SK-N-SH treated with all-trans-retinoic acid at 6 μM for 48 hours (cell line): ENCODE results near the gene LANCL2.

Experiments used
- ATAC-seq: fragments of 200-7000 bp; cut with Tn5 transposase; 3 replicates; pipeline ENCODE4 v1.9.1; 2020; ENCODE audit warnings: mild to moderate bottlenecking, moderate library complexity
- ARNTL ChIP-seq: fragments of 450-650 bp; formaldehyde crosslinking; IDR thresholded peaks from 2 replicates; pipeline ENCODE4 v1.5.0; 2020; ENCODE audit warnings: low read depth, mild to moderate bottlenecking, moderate library complexity, borderline replicate concordance
- BACH2 ChIP-seq: fragments of 250-450 bp; sonication (Bioruptor Pico); IDR thresholded peaks from 2 replicates; pipeline ENCODE4 v1.9.0; 2021; ENCODE audit warnings: mild to moderate bottlenecking, borderline replicate concordance
- CSDC2 ChIP-seq: fragments of 250-450 bp; sonication (Bioruptor Pico); IDR thresholded peaks from 2 replicates; pipeline ENCODE4 v1.5.0; 2020; ENCODE audit warnings: mild to moderate bottlenecking, moderate library complexity
- ESRRG ChIP-seq: fragments of 250-450 bp; sonication (Bioruptor Pico); IDR thresholded peaks from 2 replicates; pipeline ENCODE4 v1.6.1; 2021; ENCODE audit warnings: mild to moderate bottlenecking
- GLIS3 ChIP-seq: fragments of 250-450 bp; sonication (Bioruptor Pico); IDR thresholded peaks from 2 replicates; pipeline ENCODE4 v1.5.0; 2020; ENCODE audit warnings: mild to moderate bottlenecking, moderate library complexity
- ISL1 ChIP-seq: fragments of 250-450 bp; sonication (Bioruptor Pico); IDR thresholded peaks from 2 replicates; pipeline ENCODE4 v2.1.2; 2022; ENCODE audit warnings: mild to moderate bottlenecking, moderate library complexity
- OSR1 ChIP-seq: fragments of 250-450 bp; sonication (Bioruptor Pico); IDR thresholded peaks from 2 replicates; pipeline ENCODE4 v1.8.0; 2022; ENCODE audit warnings: moderate library complexity, mild to moderate bottlenecking, inconsistent platforms
- PPARA ChIP-seq: fragments of 250-450 bp; sonication (Bioruptor Pico); IDR thresholded peaks from 2 replicates; pipeline ENCODE4 v1.5.0; 2020; ENCODE audit warnings: mild to moderate bottlenecking, borderline replicate concordance
- RARB ChIP-seq: fragments of 250-450 bp; sonication (Bioruptor Pico); IDR thresholded peaks from 2 replicates; pipeline ENCODE4 v1.8.0; 2021; ENCODE audit warnings: mild to moderate bottlenecking, moderate library complexity
- SNAI2 ChIP-seq: fragments of 250-450 bp; sonication (Bioruptor Pico); IDR thresholded peaks from 2 replicates; pipeline ENCODE4 v1.5.0; 2020; ENCODE audit warnings: mild to moderate bottlenecking, moderate library complexity
- TCF4 ChIP-seq: fragments of 250-450 bp; sonication (Bioruptor Pico); IDR thresholded peaks from 2 replicates; pipeline ENCODE4 v1.8.0; 2021; ENCODE audit warnings: mild to moderate bottlenecking, moderate library complexity, borderline replicate concordance
- TOX ChIP-seq: fragments of 250-450 bp; sonication (Bioruptor Pico); IDR thresholded peaks from 2 replicates; pipeline ENCODE4 v1.8.0; 2021; ENCODE audit warnings: mild to moderate bottlenecking, moderate library complexity, borderline replicate concordance
- ZC3H10 ChIP-seq: fragments of 250-450 bp; sonication (Bioruptor Pico); IDR thresholded peaks from 2 replicates; pipeline ENCODE4 v1.5.1; 2021; ENCODE audit warnings: mild to moderate bottlenecking, moderate library complexity
- ZFP3 ChIP-seq: fragments of 250-450 bp; sonication (Bioruptor Pico); IDR thresholded peaks from 2 replicates; pipeline ENCODE4 v1.5.0; 2020; ENCODE audit warnings: mild to moderate bottlenecking, moderate library complexity
- ZFP30 ChIP-seq: fragments of 450-650 bp; formaldehyde crosslinking; IDR thresholded peaks from 2 replicates; pipeline ENCODE4 v1.5.0; 2022; ENCODE audit warnings: mild to moderate bottlenecking, moderate library complexity
- ZNF565 ChIP-seq: fragments of 450-650 bp; formaldehyde crosslinking; conservative IDR thresholded peaks from 2 replicates; pipeline ENCODE4 v1.5.0; 2020; ENCODE audit warnings: low read depth, mild to moderate bottlenecking, moderate library complexity
- ZNF70 ChIP-seq: fragments of 450-650 bp; formaldehyde crosslinking; IDR thresholded peaks from 2 replicates; pipeline ENCODE4 v1.5.0; 2020; ENCODE audit warnings: mild to moderate bottlenecking, moderate library complexity
- ZNF8 ChIP-seq: fragments of 450-650 bp; formaldehyde crosslinking; IDR thresholded peaks from 2 replicates; pipeline ENCODE4 v1.5.0; 2020; ENCODE audit warnings: mild to moderate bottlenecking, moderate library complexity
- TF ChIP-seq, protein P1 (sequence below): fragments of 250-450 bp; sonication (Bioruptor Pico); IDR thresholded peaks from 2 replicates; pipeline ENCODE4 v1.5.0; 2020; ENCODE audit warnings: mild to moderate bottlenecking, moderate library complexity
- TF ChIP-seq, protein P2 (sequence below): fragments of 250-450 bp; sonication (Bioruptor Pico); IDR thresholded peaks from 2 replicates; pipeline ENCODE4 v1.5.1; 2020; ENCODE audit warnings: low read depth, mild to moderate bottlenecking, moderate library complexity
- TF ChIP-seq, protein P3 (sequence below): fragments of 250-450 bp; sonication (Bioruptor Pico); IDR thresholded peaks from 2 replicates; pipeline ENCODE4 v1.5.1; 2021; ENCODE audit warnings: mild to moderate bottlenecking, moderate library complexity
- TF ChIP-seq, protein P4 (sequence below): fragments of 250-450 bp; sonication (Bioruptor Pico); IDR thresholded peaks from 2 replicates; pipeline ENCODE4 v1.8.0; 2021; ENCODE audit warnings: low read depth, mild to moderate bottlenecking, moderate library complexity, borderline replicate concordance

The LANCL2 gene

DNA sequence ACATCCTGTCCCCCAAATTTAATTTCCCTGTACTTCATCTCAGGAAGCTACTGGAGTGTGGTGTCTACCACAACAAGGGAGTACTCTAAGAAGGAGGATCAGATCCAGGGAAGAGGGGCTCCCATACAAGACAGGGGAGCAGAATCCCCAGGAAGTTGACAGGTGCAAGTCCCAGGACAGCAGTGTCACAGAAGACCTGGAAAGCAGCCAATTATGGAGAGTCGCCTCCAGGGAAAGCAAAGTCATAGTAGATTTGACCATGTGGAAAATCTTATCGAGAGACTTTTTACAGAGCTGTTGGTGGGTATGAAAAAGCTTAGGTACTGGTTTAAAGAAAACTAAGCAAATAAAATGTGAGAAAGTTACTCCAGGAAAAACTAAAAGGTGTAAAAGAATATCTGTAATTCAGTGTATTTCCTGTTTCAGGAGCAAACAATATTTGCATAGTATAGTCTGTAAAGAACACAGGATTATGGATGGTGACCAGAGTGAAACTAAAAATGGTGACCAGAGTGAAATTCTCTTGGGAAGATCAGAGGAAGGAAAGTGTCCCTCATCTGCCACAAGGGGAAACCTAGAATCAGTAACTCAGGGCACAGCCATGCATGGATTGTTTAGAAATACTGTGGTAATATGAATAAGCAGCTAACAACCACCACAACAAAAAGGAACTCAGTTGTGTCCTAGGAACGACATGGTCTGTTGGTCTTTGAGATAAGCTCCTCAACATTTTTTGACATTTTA, 44.5 kb downstream of the LANCL2 start:
- TF ChIP-seq, protein P1, sequence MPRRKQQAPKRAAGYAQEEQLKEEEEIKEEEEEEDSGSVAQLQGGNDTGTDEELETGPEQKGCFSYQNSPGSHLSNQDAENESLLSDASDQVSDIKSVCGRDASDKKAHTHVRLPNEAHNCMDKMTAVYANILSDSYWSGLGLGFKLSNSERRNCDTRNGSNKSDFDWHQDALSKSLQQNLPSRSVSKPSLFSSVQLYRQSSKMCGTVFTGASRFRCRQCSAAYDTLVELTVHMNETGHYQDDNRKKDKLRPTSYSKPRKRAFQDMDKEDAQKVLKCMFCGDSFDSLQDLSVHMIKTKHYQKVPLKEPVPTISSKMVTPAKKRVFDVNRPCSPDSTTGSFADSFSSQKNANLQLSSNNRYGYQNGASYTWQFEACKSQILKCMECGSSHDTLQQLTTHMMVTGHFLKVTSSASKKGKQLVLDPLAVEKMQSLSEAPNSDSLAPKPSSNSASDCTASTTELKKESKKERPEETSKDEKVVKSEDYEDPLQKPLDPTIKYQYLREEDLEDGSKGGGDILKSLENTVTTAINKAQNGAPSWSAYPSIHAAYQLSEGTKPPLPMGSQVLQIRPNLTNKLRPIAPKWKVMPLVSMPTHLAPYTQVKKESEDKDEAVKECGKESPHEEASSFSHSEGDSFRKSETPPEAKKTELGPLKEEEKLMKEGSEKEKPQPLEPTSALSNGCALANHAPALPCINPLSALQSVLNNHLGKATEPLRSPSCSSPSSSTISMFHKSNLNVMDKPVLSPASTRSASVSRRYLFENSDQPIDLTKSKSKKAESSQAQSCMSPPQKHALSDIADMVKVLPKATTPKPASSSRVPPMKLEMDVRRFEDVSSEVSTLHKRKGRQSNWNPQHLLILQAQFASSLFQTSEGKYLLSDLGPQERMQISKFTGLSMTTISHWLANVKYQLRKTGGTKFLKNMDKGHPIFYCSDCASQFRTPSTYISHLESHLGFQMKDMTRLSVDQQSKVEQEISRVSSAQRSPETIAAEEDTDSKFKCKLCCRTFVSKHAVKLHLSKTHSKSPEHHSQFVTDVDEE (CRISPR knock-in tag): no peak
- TF ChIP-seq ZC3H10 (CRISPR knock-in tag): no peak
- TF ChIP-seq, protein P2, sequence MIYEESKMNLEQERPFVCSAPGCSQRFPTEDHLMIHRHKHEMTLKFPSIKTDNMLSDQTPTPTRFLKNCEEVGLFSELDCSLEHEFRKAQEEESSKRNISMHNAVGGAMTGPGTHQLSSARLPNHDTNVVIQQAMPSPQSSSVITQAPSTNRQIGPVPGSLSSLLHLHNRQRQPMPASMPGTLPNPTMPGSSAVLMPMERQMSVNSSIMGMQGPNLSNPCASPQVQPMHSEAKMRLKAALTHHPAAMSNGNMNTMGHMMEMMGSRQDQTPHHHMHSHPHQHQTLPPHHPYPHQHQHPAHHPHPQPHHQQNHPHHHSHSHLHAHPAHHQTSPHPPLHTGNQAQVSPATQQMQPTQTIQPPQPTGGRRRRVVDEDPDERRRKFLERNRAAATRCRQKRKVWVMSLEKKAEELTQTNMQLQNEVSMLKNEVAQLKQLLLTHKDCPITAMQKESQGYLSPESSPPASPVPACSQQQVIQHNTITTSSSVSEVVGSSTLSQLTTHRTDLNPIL (CRISPR knock-in tag): no peak
- TF ChIP-seq GLIS3 (CRISPR knock-in tag): no peak
- peak; percentile 50; the same call in 2 of the 3 replicates for ATAC-seq

DNA sequence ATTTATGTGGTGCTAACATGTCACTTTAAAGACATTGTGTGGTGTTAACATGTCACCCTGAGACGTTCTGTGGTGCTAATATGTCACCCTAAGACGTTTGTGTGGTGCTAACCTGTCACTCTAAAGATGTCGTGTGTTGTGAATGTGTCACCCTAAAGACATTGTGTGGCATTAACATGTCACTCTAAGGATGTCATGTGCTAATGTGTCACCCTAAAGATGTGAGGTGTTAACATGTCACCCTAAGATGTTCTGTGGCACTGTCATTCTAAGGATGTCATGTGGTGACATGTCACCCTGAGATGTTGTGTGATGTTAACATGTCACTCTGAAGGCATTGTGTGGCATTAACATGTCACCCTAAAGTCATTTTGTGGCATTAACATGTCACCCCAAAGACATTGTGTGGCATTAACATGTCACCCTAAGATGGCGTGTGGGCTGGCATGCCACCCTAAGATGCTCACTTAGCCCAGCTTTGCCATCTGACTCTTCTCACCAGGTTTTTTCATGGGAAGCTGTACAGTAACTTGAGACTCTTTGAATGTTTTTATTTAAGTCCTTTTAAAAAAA, 45.6 kb downstream of the LANCL2 start:
- no peak for ATAC-seq
- no peak for TF ChIP-seq ZNF8
- TF ChIP-seq TOX: no peak
- TF ChIP-seq ARNTL (CRISPR knock-in tag): no peak
- no peak for TF ChIP-seq ZNF565 (CRISPR knock-in tag)
- no peak for TF ChIP-seq BACH2
- TF ChIP-seq OSR1 (CRISPR knock-in tag): no peak
- no peak for TF ChIP-seq PPARA (CRISPR knock-in tag)
- TF ChIP-seq ZFP3 (CRISPR knock-in tag): no peak
- TF ChIP-seq CSDC2 (CRISPR knock-in tag): no peak
- no peak for TF ChIP-seq SNAI2 (CRISPR knock-in tag)
- TF ChIP-seq GLIS3 (CRISPR knock-in tag): no peak
- TF ChIP-seq ZFP30 (CRISPR knock-in tag): no peak
- TF ChIP-seq ISL1 (CRISPR knock-in tag): no peak
- TF ChIP-seq, protein P1 (CRISPR knock-in tag): no peak
- TF ChIP-seq ESRRG (CRISPR knock-in tag): no peak
- TF ChIP-seq RARB: no peak
- TF ChIP-seq, protein P3, sequence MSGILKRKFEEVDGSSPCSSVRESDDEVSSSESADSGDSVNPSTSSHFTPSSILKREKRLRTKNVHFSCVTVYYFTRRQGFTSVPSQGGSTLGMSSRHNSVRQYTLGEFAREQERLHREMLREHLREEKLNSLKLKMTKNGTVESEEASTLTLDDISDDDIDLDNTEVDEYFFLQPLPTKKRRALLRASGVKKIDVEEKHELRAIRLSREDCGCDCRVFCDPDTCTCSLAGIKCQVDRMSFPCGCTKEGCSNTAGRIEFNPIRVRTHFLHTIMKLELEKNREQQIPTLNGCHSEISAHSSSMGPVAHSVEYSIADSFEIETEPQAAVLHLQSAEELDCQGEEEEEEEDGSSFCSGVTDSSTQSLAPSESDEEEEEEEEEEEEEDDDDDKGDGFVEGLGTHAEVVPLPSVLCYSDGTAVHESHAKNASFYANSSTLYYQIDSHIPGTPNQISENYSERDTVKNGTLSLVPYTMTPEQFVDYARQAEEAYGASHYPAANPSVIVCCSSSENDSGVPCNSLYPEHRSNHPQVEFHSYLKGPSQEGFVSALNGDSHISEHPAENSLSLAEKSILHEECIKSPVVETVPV (CRISPR knock-in tag): no peak

DNA sequence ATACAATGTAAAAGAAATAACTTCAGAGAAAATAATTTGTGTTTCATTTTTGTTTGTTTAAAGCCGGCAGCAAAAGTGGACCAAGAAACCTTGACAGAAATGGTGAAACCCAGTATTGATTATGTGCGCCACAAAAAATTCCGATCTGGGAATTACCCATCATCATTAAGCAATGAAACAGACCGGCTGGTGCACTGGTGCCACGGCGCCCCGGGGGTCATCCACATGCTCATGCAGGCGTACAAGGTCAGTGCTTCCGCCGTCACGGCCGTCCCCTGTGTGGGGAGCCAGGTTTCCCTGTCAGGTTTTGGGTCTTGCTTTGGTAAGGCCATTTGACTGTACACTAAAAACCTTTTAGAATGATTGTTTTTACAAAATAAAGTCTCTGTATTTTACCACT, 46.7 kb downstream of the LANCL2 start:
- ATAC-seq: no peak
- TF ChIP-seq, protein P2 (CRISPR knock-in tag): no peak
- TF ChIP-seq CSDC2 (CRISPR knock-in tag) (no peak), RARB (no peak), SNAI2 (CRISPR knock-in tag) (no peak), ZNF565 (CRISPR knock-in tag) (no peak), ZNF70 (CRISPR knock-in tag) (no peak), ZNF8 (no peak), ESRRG (CRISPR knock-in tag) (no peak), TCF4 (CRISPR knock-in tag) (no peak), TOX (no peak), OSR1 (CRISPR knock-in tag) (no peak)
- TF ChIP-seq, protein P3 (CRISPR knock-in tag): no peak
- TF ChIP-seq, protein P4, sequence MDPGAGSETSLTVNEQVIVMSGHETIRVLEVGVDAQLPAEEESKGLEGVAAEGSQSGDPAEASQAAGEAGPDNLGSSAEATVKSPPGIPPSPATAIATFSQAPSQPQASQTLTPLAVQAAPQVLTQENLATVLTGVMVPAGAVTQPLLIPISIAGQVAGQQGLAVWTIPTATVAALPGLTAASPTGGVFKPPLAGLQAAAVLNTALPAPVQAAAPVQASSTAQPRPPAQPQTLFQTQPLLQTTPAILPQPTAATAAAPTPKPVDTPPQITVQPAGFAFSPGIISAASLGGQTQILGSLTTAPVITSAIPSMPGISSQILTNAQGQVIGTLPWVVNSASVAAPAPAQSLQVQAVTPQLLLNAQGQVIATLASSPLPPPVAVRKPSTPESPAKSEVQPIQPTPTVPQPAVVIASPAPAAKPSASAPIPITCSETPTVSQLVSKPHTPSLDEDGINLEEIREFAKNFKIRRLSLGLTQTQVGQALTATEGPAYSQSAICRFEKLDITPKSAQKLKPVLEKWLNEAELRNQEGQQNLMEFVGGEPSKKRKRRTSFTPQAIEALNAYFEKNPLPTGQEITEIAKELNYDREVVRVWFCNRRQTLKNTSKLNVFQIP (CRISPR knock-in tag): no peak
